Measurements from ENCODE around the gene TBX6. TPM values are rescaled to one million over a fixed set of nuclear protein-coding genes. Genes with fewer than 3 reads are reported as not detected.

The TBX6 gene
- total RNA-seq, 1 experiment from 2014 or later = 1.6 TPM

- Histone ChIP-seq H3K9ac (ENCODE audit: extremely low read depth, insufficient read length, low read length) (no peak overlapping the region), H3K18ac (ENCODE audit: insufficient read length, low read depth, low read length) (no peak overlapping the region), H4K20me1 (ENCODE audit: control insufficient read depth, insufficient read depth, insufficient read length) (no peaks in the 10 kb centered on the region), H2BK12ac (ENCODE audit: insufficient read length, low read depth, low read length) (no peak overlapping the region), H4K8ac (replicated peaks; ENCODE audit: insufficient read length, low read depth, low read length) (no peak overlapping the region), H2AK5ac (ENCODE audit: insufficient read length, low read length) (no peak overlapping the region), H2BK5ac (ENCODE audit: insufficient read length, low read length) (no peak overlapping the region), H3K79me1 (ENCODE audit: insufficient read depth, low read depth, low read length, poor library complexity, severe bottlenecking) (no peaks in the 10 kb centered on the region), H3K4me1 (ENCODE audit: insufficient read depth, low read length) (no peaks in the 10 kb centered on the region), H3K4me2 (ENCODE audit: insufficient read depth, insufficient read length, low read length) (no peak overlapping the region), H3K23me2 (ENCODE audit: insufficient read length, low read depth, low read length, poor library complexity, severe bottlenecking) (peaks cover 9% of the 10 kb centered on the region), H2AFZ (ENCODE audit: low read length) (no peak overlapping the region), H3K27me3 (ENCODE audit: insufficient read depth, low read length) (no peaks in the 10 kb centered on the region), H3K79me2 (ENCODE audit: insufficient read depth, low read length) (no peaks in the 10 kb centered on the region), H3K56ac (ENCODE audit: insufficient read length, low read depth, low read length) (no peak overlapping the region), H3T11ph (ENCODE audit: low read length) (no peak overlapping the region), H2BK15ac (ENCODE audit: low read depth, low read length) (no peak overlapping the region), H3K4ac (ENCODE audit: low read depth, low read length) (no peak overlapping the region), H4K5ac (ENCODE audit: insufficient read length, low read depth, low read length) (no peak overlapping the region), H2BK20ac (ENCODE audit: low read depth, low read length, poor library complexity, severe bottlenecking) (no peak overlapping the region), H2BK120ac (ENCODE audit: low read depth, low read length, poor library complexity, severe bottlenecking) (no peak overlapping the region), H3K23ac (ENCODE audit: insufficient read length, low read depth, low read length) (no peak overlapping the region), H3K9me3 (ENCODE audit: control insufficient read depth, low read depth, low read length) (no peaks in the 10 kb centered on the region), H4K91ac (ENCODE audit: insufficient read length, low read depth, low read length) (no peak overlapping the region), H3K27ac (ENCODE audit: insufficient read length, low read depth, low read length) (no peak overlapping the region), H3K14ac (ENCODE audit: insufficient read depth, low read length) (no peak overlapping the region)
- peaks cover 20% of the 10 kb centered on the region for H3K27me3 Mint-ChIP-seq (ENCODE audit: low read depth)
- H3K27ac Mint-ChIP-seq = no peak overlapping the region
- H3K36me3 Mint-ChIP-seq (ENCODE audit: insufficient read depth in 1 of 3, low read depth in 3 of 3) = no peaks in the 10 kb centered on the region
- H3K9me3 Mint-ChIP-seq = no peaks in the 10 kb centered on the region
- no peak for TF ChIP-seq CTCF (conservative IDR thresholded peaks at IDR 0.05)
- peaks cover 13 to 20% of the 10 kb centered on the region in 2 experiments for H3K4me1 Mint-ChIP-seq
- H3K4me3 Mint-ChIP-seq = peak overlapping the region in 1 of 2 experiments; percentile 25; a peak in 3 of 5 replicates
- WGBS (ENCODE audit: extremely low coverage, insufficient read length, low lambda C conversion rate) = no CpG with 5 or more reads among the region's 3 CpGs
- no peak for DNase-seq
These were observed 40.2 kb downstream of the TBX6 start for GRCh38 chr16:30051518-30051917.

All from H9 (cell line).